ENCODE results near the gene TRIM54.

- no peak for TF ChIP-seq EZH2 (IDR thresholded peaks at IDR 0.05; ENCODE audit: borderline replicate concordance, low read depth, low read length, severe bottlenecking)
- TF ChIP-seq MAX (IDR thresholded peaks at IDR 0.05; ENCODE audit: insufficient read depth, insufficient read length): peak; percentile 89
- TF ChIP-seq CTCF (IDR thresholded peaks at IDR 0.05; ENCODE audit: extremely low read depth in 1 of 2, insufficient read depth in 1 of 2, low read depth in 1 of 2, low read length in 2 of 2): no peak
- peak; percentile 99 for TF ChIP-seq POLR2AphosphoS5 (IDR thresholded peaks at IDR 0.05; ENCODE audit: insufficient read depth, low read depth, low read length)
These were observed 40.8 kb downstream of the TRIM54 start, which contains the start of gene MPV17 for GRCh38 chr2:27322766-27323595.
